HepG2 (cell line): ENCODE results near the gene CYBC1. TPM values are rescaled to one million over a fixed set of nuclear protein-coding genes. Genes with fewer than 3 reads are reported as not detected.

Experiments used
- ETS1 ChIP-seq: sonication (generic); formaldehyde crosslinking; IDR thresholded peaks from 2 replicates; pipeline ENCODE4 v1.4.0; 2020; ENCODE audit warnings: missing genetic modification reagents
- GABPB1 ChIP-seq: IDR thresholded peaks from 2 replicates; pipeline ENCODE4 v1.6.1; 2016; ENCODE audit warnings: mild to moderate bottlenecking, missing genetic modification reagents, moderate library complexity, missing compliant biosample characterization
- GTF2F1 ChIP-seq: fragments of 150-350 bp; IDR thresholded peaks from 2 replicates; pipeline ENCODE4 v1.6.1; 2014; ENCODE audit warnings: low read length
- HOXA9 ChIP-seq: sonication (generic); formaldehyde crosslinking; IDR thresholded peaks from 2 replicates; pipeline ENCODE4 v1.8.1; 2022; ENCODE audit warnings: missing genetic modification reagents, mild to moderate bottlenecking, moderate library complexity, borderline replicate concordance
- KAT8 ChIP-seq: IDR thresholded peaks from 2 replicates; pipeline ENCODE4 v1.6.1; 2016; ENCODE audit warnings: missing genetic modification reagents, missing compliant biosample characterization
- KDM2A ChIP-seq: sonication (generic); formaldehyde crosslinking; IDR thresholded peaks from 2 replicates; pipeline ENCODE4 v1.4.0; 2020; ENCODE audit warnings: low read depth, missing genetic modification reagents, borderline replicate concordance
- KMT2B ChIP-seq: IDR thresholded peaks from 2 replicates; pipeline ENCODE4 v1.6.1; 2016; ENCODE audit warnings: missing genetic modification reagents, missing compliant biosample characterization
- MAZ ChIP-seq, 2 experiments: sonication (generic) in 1 of 2; formaldehyde crosslinking in 1 of 2; IDR thresholded peaks; 2 replicates each; pipeline versions ENCODE4 v1.5.0 to v1.6.1; 2012 to 2020; ENCODE audit warnings: low read depth in 2 of 2, mild to moderate bottlenecking in 2 of 2, borderline replicate concordance in 1 of 2, improper control_type of control experiment in 1 of 2, low read length in 1 of 2, missing genetic modification reagents in 1 of 2, moderate library complexity in 1 of 2
- MIXL1 ChIP-seq: IDR thresholded peaks from 2 replicates; pipeline ENCODE4 v1.6.1; 2016
- MYC ChIP-seq: sonication (generic); formaldehyde crosslinking; IDR thresholded peaks from 2 replicates; pipeline ENCODE4 v1.9.0; 2021; ENCODE audit warnings: missing genetic modification reagents, borderline replicate concordance
- NCOA5 ChIP-seq: sonication (generic); formaldehyde crosslinking; IDR thresholded peaks from 2 replicates; pipeline ENCODE4 v1.4.0; 2020; ENCODE audit warnings: missing genetic modification reagents
- NFKB2 ChIP-seq: sonication (generic); formaldehyde crosslinking; IDR thresholded peaks from 2 replicates; pipeline ENCODE4 v1.4.0; 2020; ENCODE audit warnings: missing genetic modification reagents, borderline replicate concordance
- TMF1 ChIP-seq: sonication (generic); formaldehyde crosslinking; IDR thresholded peaks from 2 replicates; pipeline ENCODE4 v1.8.1; 2022; ENCODE audit warnings: low read depth, missing genetic modification reagents
- ZNF275 ChIP-seq: sonication (generic); formaldehyde crosslinking; IDR thresholded peaks from 2 replicates; pipeline ENCODE4 v1.8.0; 2022; ENCODE audit warnings: missing genetic modification reagents, mild to moderate bottlenecking, inconsistent platforms, borderline replicate concordance
- ZNF510 ChIP-seq: sonication (generic); formaldehyde crosslinking; IDR thresholded peaks from 2 replicates; pipeline ENCODE4 v1.4.0; 2020; ENCODE audit warnings: low read depth, mild to moderate bottlenecking, missing genetic modification reagents
- ZNF670 ChIP-seq: sonication (generic); formaldehyde crosslinking; IDR thresholded peaks from 2 replicates; pipeline ENCODE4 v1.8.0; 2022; ENCODE audit warnings: mild to moderate bottlenecking, missing genetic modification reagents, borderline replicate concordance
- ZNF747 ChIP-seq: sonication (generic); formaldehyde crosslinking; IDR thresholded peaks from 2 replicates; pipeline ENCODE4 v1.8.1; 2023; ENCODE audit warnings: missing genetic modification reagents, mild to moderate bottlenecking, borderline replicate concordance
- polyA plus RNA-seq, 8 experiments: library from polyadenylated mRNA; depleted of rRNA in 3 of 8; stranded (reverse) in 7 of 8; unstranded in 1 of 8; fragments of >200 nt; fragmentation: Illumina TruSeq in 4 of 8; extraction: Trizol in 4 of 8; gene quantifications; 2 replicates each; pipeline versions ENCODE4 v1.2.1 to v1.2.3, GENCODE V29; 2011 to 2016; ENCODE audit warnings: low read depth in 4 of 8, missing spikeins in 1 of 8, mixed read lengths in 1 of 8; ENCODE audit not compliant: insufficient read depth in 1 of 8
- total RNA-seq, 5 experiments: library from RNA; depleted of rRNA; stranded (reverse); fragments of >200 nt; fragmentation: Illumina TruSeq; extraction: Trizol; gene quantifications; 2 replicates each; pipeline ENCODE4 v1.2.3, GENCODE V29; 2016; ENCODE audit warnings: low read depth in 1 of 5
- TF ChIP-seq, protein P1 (sequence below): sonication (generic); formaldehyde crosslinking; IDR thresholded peaks from 2 replicates; pipeline ENCODE4 v1.8.1; 2023; ENCODE audit warnings: mild to moderate bottlenecking, missing genetic modification reagents, borderline replicate concordance
- TF ChIP-seq, protein P2 (sequence below): IDR thresholded peaks from 2 replicates; pipeline ENCODE4 v1.6.1; 2016; ENCODE audit warnings: missing genetic modification reagents, missing compliant biosample characterization
- TF ChIP-seq, protein P3 (sequence below): sonication (generic); formaldehyde crosslinking; conservative IDR thresholded peaks from 2 replicates; pipeline ENCODE4 v1.8.0; 2022; ENCODE audit warnings: mild to moderate bottlenecking, moderate library complexity, missing genetic modification reagents
- TF ChIP-seq, protein P4 (sequence below): sonication (generic); formaldehyde crosslinking; IDR thresholded peaks from 2 replicates; pipeline ENCODE4 v1.8.1; 2022; ENCODE audit warnings: low read depth, mild to moderate bottlenecking, missing genetic modification reagents

Gene CYBC1
- total and polyA plus RNA-seq, 2 of the 13 experiments (the other 11 are each of a cell fraction or from before 2014, with no cell fraction given) = 43.4 to 44.1 TPM

- TF ChIP-seq MYC (CRISPR knock-in tag) (peak; percentile 68; the same call in 1 of the 2 replicates), TMF1 (CRISPR knock-in tag) (peak; percentile 91), MAZ (IDR thresholded peaks at IDR 0.05; ENCODE audit: borderline replicate concordance, low read depth, low read length) (0 out of 2 replicates have a peak, but pooled peaks have one; percentile 17), MAZ (CRISPR knock-in tag; IDR thresholded peaks at IDR 0.05; ENCODE audit: low read depth) (peak; percentile 56), ZNF670 (CRISPR knock-in tag) (peak; percentile 76; the same call in 1 of the 2 replicates), ETS1 (peak; percentile 95), ZNF747 (CRISPR knock-in tag) (no peak), HOXA9 (CRISPR knock-in tag) (no peak), KDM2A (peak; percentile 90), KAT8 (CRISPR knock-in tag) (peak; percentile 87), GABPB1 (peak; percentile 71), KMT2B (CRISPR knock-in tag) (peak; percentile 77; the same call in 1 of the 2 replicates), MIXL1 (CRISPR knock-in tag) (peak; percentile 85), NFKB2 (CRISPR knock-in tag) (peak; percentile 100), NCOA5 (CRISPR knock-in tag) (no peak), ZNF275 (peak; percentile 97), GTF2F1 (no peak), ZNF510 (CRISPR knock-in tag) (peak; percentile 93)
- TF ChIP-seq, protein P1, sequence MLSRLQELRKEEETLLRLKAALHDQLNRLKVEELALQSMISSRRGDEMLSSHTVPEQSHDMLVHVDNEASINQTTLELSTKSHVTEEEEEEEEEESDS (CRISPR knock-in tag) = 0 out of 2 replicates have a peak, but pooled peaks have one; percentile 82
- TF ChIP-seq, protein P2, sequence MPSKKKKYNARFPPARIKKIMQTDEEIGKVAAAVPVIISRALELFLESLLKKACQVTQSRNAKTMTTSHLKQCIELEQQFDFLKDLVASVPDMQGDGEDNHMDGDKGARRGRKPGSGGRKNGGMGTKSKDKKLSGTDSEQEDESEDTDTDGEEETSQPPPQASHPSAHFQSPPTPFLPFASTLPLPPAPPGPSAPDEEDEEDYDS (CRISPR knock-in tag) = peak; percentile 59; the same call in 1 of the 2 replicates
- TF ChIP-seq, protein P3, sequence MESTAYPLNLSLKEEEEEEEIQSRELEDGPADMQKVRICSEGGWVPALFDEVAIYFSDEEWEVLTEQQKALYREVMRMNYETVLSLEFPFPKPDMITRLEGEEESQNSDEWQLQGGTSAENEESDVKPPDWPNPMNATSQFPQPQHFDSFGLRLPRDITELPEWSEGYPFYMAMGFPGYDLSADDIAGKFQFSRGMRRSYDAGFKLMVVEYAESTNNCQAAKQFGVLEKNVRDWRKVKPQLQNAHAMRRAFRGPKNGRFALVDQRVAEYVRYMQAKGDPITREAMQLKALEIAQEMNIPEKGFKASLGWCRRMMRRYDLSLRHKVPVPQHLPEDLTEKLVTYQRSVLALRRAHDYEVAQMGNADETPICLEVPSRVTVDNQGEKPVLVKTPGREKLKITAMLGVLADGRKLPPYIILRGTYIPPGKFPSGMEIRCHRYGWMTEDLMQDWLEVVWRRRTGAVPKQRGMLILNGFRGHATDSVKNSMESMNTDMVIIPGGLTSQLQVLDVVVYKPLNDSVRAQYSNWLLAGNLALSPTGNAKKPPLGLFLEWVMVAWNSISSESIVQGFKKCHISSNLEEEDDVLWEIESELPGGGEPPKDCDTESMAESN (CRISPR knock-in tag) = peak; percentile 92
- TF ChIP-seq, protein P4, sequence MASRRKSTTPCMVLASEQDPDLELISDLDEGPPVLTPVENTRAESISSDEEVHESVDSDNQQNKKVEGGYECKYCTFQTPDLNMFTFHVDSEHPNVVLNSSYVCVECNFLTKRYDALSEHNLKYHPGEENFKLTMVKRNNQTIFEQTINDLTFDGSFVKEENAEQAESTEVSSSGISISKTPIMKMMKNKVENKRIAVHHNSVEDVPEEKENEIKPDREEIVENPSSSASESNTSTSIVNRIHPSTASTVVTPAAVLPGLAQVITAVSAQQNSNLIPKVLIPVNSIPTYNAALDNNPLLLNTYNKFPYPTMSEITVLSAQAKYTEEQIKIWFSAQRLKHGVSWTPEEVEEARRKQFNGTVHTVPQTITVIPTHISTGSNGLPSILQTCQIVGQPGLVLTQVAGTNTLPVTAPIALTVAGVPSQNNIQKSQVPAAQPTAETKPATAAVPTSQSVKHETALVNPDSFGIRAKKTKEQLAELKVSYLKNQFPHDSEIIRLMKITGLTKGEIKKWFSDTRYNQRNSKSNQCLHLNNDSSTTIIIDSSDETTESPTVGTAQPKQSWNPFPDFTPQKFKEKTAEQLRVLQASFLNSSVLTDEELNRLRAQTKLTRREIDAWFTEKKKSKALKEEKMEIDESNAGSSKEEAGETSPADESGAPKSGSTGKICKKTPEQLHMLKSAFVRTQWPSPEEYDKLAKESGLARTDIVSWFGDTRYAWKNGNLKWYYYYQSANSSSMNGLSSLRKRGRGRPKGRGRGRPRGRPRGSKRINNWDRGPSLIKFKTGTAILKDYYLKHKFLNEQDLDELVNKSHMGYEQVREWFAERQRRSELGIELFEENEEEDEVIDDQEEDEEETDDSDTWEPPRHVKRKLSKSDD = peak; percentile 72; the same call in 1 of the 2 replicates
Measured at GRCh38 chr17:82414548-82415281, 35.8 kb downstream of the CYBC1 start (continued).
